Activated CD8-positive, alpha-beta T cell treated with anti-CD3 and anti-CD28 coated beads for 36 hours (primary cell): Measurements from ENCODE around the gene TMEM53. TPM values are rescaled to one million over a fixed set of nuclear protein-coding genes. Genes with fewer than 3 reads are reported as not detected.
"Not testable (repeated sequence)": the region's sequence is repeated elsewhere in the genome, so short reads cannot be mapped to it uniquely, and the experiment has no call there.

Source experiments
- ATAC-seq: fragments of 200-7000 bp; cut with Tn5 transposase; one replicate; pipeline ENCODE4 v1.10.0; 2021; ENCODE audit warnings: mild to moderate bottlenecking, moderate library complexity
- CTCF ChIA-PET: fragments of 350-600 bp; sonication (Branson Sonifier 250); formaldehyde crosslinking; loops from one replicate; lab custom pipeline; 2021; ENCODE audit warnings: antibody characterized with exemption; lab: Charles Lee
- POLR2A ChIA-PET: fragments of 350-600 bp; sonication (Branson Sonifier 250); formaldehyde crosslinking; loops from one replicate; lab custom pipeline; 2021; ENCODE audit warnings: antibody characterized with exemption; lab: Charles Lee
- DNase-seq: peaks from one replicate; pipeline ENCODE4 v3.0.0-alpha.2; 2020
- H3K27ac Mint-ChIP-seq: one replicate; pipeline ENCODE4 v1.8.0; 2021; ENCODE audit warnings: mild to moderate bottlenecking, mixed read lengths
- H3K27me3 Mint-ChIP-seq: one replicate; pipeline ENCODE4 v1.8.0; 2021; ENCODE audit warnings: mixed read lengths
- H3K36me3 Mint-ChIP-seq: one replicate; pipeline ENCODE4 v1.8.0; 2021; ENCODE audit warnings: low read depth, mixed read lengths
- H3K4me1 Mint-ChIP-seq: one replicate; pipeline ENCODE4 v1.8.0; 2021; ENCODE audit warnings: low read depth, mixed read lengths
- H3K4me3 Mint-ChIP-seq: one replicate; pipeline ENCODE4 v1.8.0; 2021; ENCODE audit warnings: mild to moderate bottlenecking, moderate library complexity, mixed read lengths
- H3K9me3 Mint-ChIP-seq: one replicate; pipeline ENCODE4 v1.8.0; 2021; ENCODE audit warnings: mixed read lengths
- intact Hi-C: fragments of 100-400 bp; cut with micrococcal nuclease; formaldehyde crosslinking; loops from one replicate; pipeline ENCODE4 v1.10.0; 2022
- total RNA-seq, 2 experiments: library from RNA; stranded (reverse); gene quantifications; one replicate each; pipeline ENCODE4 v1.2.3, GENCODE V29; 2021
- TF ChIP-seq, protein P1 (sequence below): fragments of 200-600 bp; IDR thresholded peaks from one replicate; pipeline ENCODE4 v1.8.0; 2022; ENCODE audit warnings: antibody characterized with exemption, mild to moderate bottlenecking

The TMEM53 gene
- total RNA-seq, 2 experiments from 2014 or later: 2.3 to 3.5 TPM

GRCh38 chr1:44672254-44672955, 1.9 kb downstream of the TMEM53 start:
- Mint-ChIP-seq H3K4me1 (peaks cover 20% of the 10 kb centered on the region), H3K9me3 (no peaks in the 10 kb centered on the region), H3K27ac (no peak overlapping the region), H3K27me3 (no peaks in the 10 kb centered on the region), H3K4me3 (no peak overlapping the region), H3K36me3 (no peaks in the 10 kb centered on the region)
- DNase-seq (peak; percentile 36), ATAC-seq (no peak)
- ChIA-PET CTCF (interaction anchor here (9.5 kb wide), 1 partner anchor 20 kb away, joined by 62 read pairs; no protein-coding TSS in a partner anchor), POLR2A (interaction anchor here (0.6 to 3.0 kb wide), 7 partner anchors 8 to 59 kb away, joined by 3 to 15 read pairs (median 4); no protein-coding TSS in a partner anchor)
- TF ChIP-seq, protein P1, sequence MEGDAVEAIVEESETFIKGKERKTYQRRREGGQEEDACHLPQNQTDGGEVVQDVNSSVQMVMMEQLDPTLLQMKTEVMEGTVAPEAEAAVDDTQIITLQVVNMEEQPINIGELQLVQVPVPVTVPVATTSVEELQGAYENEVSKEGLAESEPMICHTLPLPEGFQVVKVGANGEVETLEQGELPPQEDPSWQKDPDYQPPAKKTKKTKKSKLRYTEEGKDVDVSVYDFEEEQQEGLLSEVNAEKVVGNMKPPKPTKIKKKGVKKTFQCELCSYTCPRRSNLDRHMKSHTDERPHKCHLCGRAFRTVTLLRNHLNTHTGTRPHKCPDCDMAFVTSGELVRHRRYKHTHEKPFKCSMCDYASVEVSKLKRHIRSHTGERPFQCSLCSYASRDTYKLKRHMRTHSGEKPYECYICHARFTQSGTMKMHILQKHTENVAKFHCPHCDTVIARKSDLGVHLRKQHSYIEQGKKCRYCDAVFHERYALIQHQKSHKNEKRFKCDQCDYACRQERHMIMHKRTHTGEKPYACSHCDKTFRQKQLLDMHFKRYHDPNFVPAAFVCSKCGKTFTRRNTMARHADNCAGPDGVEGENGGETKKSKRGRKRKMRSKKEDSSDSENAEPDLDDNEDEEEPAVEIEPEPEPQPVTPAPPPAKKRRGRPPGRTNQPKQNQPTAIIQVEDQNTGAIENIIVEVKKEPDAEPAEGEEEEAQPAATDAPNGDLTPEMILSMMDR: no peak
- intact Hi-C loops: no loop called here

GRCh38 chr1:44670751-44671640, 3.3 kb downstream of the TMEM53 start:
- CTCF ChIA-PET: interaction anchor here (1.4 to 9.5 kb wide), 2 partner anchors 15 to 19 kb away, joined by 3 to 62 read pairs; no protein-coding TSS in a partner anchor
- intact Hi-C loops: no loop called here

DNA sequence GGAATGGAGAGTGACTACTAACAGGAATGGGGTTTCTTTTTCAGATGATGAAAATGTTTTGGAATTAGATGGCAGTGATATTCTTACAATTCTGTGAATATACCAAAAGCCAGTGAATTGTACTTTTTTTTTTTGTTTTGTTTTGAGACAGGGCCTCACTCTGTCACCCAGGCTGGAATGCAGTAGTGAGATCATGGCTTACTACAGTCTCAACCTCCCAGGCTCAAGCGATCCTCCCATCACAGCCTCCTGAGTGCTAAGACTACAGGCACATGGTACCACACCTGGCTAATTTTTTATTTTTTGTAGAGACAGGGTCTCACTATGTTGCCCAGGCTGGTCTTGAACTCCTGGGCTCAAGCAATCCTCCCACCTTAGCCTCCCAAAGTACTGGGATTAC, 7.6 kb downstream of the TMEM53 start:
- ATAC-seq, H3K9me3 Mint-ChIP-seq, H3K4me3 Mint-ChIP-seq, CTCF ChIA-PET, POLR2A ChIA-PET, H3K27me3 Mint-ChIP-seq, H3K27ac Mint-ChIP-seq, DNase-seq, intact Hi-C loops, H3K36me3 Mint-ChIP-seq: not testable (repeated sequence)
- peaks cover 15% of the 10 kb centered on the region for H3K4me1 Mint-ChIP-seq

More at GRCh38 chr1:44670751-44671640, 3.3 kb downstream of the TMEM53 start:
- Mint-ChIP-seq H3K4me3 (no peak overlapping the region), H3K27me3 (no peaks in the 10 kb centered on the region), H3K27ac (no peak overlapping the region), H3K9me3 (no peaks in the 10 kb centered on the region), H3K4me1 (peaks cover 20% of the 10 kb centered on the region), H3K36me3 (no peaks in the 10 kb centered on the region)
- TF ChIP-seq, protein P1: no peak
- DNase-seq (no peak), ATAC-seq (no peak)
- POLR2A ChIA-PET: interaction anchor here (0.9 to 3.0 kb wide), 3 partner anchors 38 to 51 kb away, joined by 3 to 15 read pairs (median 3); no protein-coding TSS in a partner anchor

DNA sequence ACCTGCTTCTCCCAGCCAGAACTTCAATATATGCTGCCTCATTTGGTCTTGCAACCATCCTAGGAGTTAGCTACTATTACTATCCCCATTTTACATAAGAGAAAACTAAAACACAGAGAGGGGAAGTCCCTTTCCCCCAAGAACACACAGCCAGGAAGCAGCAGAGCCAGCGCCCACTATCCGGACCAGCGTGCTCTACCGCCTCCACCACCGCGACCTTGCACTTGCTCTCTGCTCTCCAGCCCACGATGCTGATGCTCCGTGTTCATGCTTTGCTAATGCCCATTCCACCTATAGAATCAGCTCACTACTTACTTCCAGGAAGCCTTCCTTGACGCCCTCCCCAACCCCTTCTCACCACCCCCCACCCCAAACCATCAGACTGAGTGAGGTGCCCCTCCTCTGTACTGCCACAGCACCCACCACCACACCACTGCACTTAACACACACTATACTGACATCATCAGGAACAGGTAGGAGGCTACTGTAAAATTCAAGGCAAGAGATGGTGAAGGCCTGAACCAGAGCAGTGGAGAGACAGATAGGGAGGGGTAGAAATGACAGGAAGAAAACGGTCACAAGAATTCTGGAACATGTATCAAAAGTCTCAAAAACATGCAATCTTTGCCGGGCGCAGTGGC, 9.4 kb downstream of the TMEM53 start:
- no peaks in the 10 kb centered on the region for H3K36me3 Mint-ChIP-seq
- peak; percentile 72 for DNase-seq
- intact Hi-C loops: no loop called here
- ChIA-PET POLR2A (interaction anchor here (0.6 to 2.0 kb wide), 6 partner anchors 8 to 456 kb away, joined by 3 to 11 read pairs (median 4); partner anchors contain the start of gene ARMH1), CTCF (interaction anchor here (0.7 to 4.8 kb wide), 8 partner anchors 9 to 93 kb away, joined by 3 to 43 read pairs (median 4); partner anchors contain the start of genes ARMH1 and TMEM53)
- no peaks in the 10 kb centered on the region for H3K9me3 Mint-ChIP-seq
- H3K4me1 Mint-ChIP-seq: peaks cover 15% of the 10 kb centered on the region
- TF ChIP-seq, protein P1: no peak
- H3K27me3 Mint-ChIP-seq: no peaks in the 10 kb centered on the region
- H3K27ac Mint-ChIP-seq: peak overlapping the region; percentile 39
- H3K4me3 Mint-ChIP-seq: peak overlapping the region; percentile 7
- ATAC-seq: peak; percentile 94

DNA sequence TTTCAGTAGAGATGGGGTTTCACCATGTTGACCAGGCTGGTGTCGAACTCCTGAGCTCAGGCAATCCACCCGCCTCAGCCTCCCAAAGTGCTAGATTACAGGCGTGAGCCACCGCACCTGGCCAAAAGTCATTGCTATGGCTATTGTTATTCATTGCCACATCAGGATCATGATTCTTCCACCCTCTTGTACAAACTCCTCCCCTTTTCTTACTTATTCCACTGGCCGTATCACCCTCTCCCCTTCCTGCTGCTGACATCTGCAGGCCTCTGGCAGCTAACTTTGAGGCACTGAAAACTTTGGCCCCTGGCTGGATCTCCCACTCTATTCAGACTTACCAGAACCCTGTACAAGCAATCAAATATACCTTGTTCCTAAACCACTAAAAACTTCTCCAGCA, 10.9 kb downstream of the TMEM53 start:
- H3K27me3 Mint-ChIP-seq: no peaks in the 10 kb centered on the region
- ChIA-PET POLR2A (interaction anchor here (1.4 to 2.0 kb wide), 4 partner anchors 9 to 58 kb away, joined by 4 to 11 read pairs (median 5); no protein-coding TSS in a partner anchor), CTCF (interaction anchor here (1.3 to 4.8 kb wide), 4 partner anchors 11 to 22 kb away, joined by 4 to 43 read pairs (median 8); partner anchors contain the start of genes ARMH1 and TMEM53)
- no peak overlapping the region for H3K4me3 Mint-ChIP-seq
- no peaks in the 10 kb centered on the region for H3K9me3 Mint-ChIP-seq
- DNase-seq (no peak), ATAC-seq (no peak)
- peaks cover 15% of the 10 kb centered on the region for H3K4me1 Mint-ChIP-seq
- no peaks in the 10 kb centered on the region for H3K36me3 Mint-ChIP-seq
- TF ChIP-seq, protein P1: no peak
- intact Hi-C loops: no loop called here
- H3K27ac Mint-ChIP-seq: no peak overlapping the region
